Loucy (cell line): ENCODE data around the gene ELAVL1.

Source experiments
- CTCF ChIP-seq: fragments of 200-600 bp; sonication (generic); conservative IDR thresholded peaks from 2 replicates; pipeline ENCODE4 v1.5.1; 2014; ENCODE audit warnings: mild to moderate bottlenecking, antibody characterized with exemption, low read length
- EZH2phosphoT487 ChIP-seq: fragments of 200-600 bp; IDR thresholded peaks from 2 replicates; pipeline ENCODE4 v1.6.1; 2018; ENCODE audit warnings: antibody characterized with exemption, mild to moderate bottlenecking, moderate library complexity, borderline replicate concordance

GRCh38 chr19:8023371-8023770 is 17.9 kb upstream of the ELAVL1 start:
- TF ChIP-seq CTCF = no peak
- TF ChIP-seq EZH2phosphoT487 = no peak
